ENCODE data around the gene SLC2A11.
A peak's percentile ranks its signal among the peaks of the same experiment; 100 is the strongest.

SLC2A11 gene, protein sequence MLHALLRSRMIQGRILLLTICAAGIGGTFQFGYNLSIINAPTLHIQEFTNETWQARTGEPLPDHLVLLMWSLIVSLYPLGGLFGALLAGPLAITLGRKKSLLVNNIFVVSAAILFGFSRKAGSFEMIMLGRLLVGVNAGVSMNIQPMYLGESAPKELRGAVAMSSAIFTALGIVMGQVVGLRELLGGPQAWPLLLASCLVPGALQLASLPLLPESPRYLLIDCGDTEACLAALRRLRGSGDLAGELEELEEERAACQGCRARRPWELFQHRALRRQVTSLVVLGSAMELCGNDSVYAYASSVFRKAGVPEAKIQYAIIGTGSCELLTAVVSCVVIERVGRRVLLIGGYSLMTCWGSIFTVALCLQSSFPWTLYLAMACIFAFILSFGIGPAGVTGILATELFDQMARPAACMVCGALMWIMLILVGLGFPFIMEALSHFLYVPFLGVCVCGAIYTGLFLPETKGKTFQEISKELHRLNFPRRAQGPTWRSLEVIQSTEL

GRCh38 chr22:23857606-23858483 lies at the start of gene SLC2A11:
SLC2A11 (plus strand) TSS chr22:23857875; CDS start chr22:23858000, 125 bp downstream.
- DNase-seq: peak; percentile 95 to 98

DNA sequence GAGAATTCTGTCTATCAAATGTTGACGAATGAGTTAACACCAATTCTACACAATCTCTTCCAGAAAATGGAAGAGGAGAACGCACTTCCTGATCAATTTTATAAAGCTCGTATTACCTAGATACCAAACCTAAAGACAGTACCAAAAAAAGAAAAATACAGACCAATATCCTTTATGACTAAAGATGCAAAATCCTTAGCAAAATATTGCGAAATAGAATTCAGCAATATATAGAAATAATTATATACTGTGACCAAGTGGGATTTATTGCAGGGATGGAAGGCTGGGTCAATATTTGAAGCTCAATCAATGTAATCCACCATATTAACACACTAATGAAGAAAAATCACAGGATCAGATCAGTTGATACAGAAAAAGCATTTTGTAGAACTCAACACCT lies 45.3 kb upstream of the SLC2A11 start:
- DNase-seq: no peak

- no peak for DNase-seq
These were observed 42.0 kb upstream of the SLC2A11 start for GRCh38 chr22:23815541-23816155.

DNA sequence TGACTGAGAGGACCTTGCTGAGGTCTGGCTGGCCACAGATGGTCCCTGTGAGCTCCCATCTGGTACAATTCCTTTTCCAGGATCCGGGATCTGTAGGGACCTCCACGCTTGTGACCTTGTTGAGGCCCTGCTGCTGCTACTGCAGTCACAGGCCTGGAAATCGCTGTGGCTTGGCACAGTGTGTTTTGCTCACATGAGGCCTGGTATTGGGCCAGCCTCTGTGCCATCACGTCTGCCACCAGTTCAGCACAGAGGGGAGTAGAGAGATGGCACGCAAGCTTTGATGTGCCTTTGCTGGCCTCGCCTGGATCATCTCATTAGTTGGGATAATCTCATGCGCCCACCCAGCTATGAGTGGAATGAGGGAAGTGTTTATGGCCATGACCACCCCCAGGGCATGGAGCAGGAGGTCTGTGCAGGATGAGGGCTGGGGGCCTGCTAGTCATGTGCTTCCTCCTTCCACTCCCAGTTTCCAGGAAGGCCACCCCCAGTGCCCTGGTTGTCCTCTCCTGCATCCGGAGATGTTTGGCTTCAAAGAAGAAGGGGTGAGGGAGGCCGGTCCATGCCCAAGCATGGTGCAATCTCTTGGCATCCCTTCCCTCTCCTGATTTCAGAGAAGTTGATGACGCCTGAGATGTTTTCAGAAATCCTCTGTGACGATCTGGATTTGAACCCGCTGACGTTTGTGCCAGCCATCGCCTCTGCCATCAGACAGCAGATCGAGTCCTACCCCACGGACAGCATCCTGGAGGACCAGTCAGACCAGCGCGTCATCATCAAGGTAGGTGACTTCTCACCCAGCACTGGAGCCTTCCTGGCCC lies 41.3 kb upstream of the SLC2A11 start:
- no peak for DNase-seq

GRCh38 chr22:23817146-23817545 lies 40.5 kb upstream of the SLC2A11 start:
- no peak for DNase-seq

- DNase-seq: no peak
These were observed 39.1 kb upstream of the SLC2A11 start for GRCh38 chr22:23818541-23818940.

GRCh38 chr22:23820748-23821211 lies 36.9 kb upstream of the SLC2A11 start:
- no peak for DNase-seq

GRCh38 chr22:23822101-23822671 lies 35.5 kb upstream of the SLC2A11 start:
- DNase-seq: no peak

DNA sequence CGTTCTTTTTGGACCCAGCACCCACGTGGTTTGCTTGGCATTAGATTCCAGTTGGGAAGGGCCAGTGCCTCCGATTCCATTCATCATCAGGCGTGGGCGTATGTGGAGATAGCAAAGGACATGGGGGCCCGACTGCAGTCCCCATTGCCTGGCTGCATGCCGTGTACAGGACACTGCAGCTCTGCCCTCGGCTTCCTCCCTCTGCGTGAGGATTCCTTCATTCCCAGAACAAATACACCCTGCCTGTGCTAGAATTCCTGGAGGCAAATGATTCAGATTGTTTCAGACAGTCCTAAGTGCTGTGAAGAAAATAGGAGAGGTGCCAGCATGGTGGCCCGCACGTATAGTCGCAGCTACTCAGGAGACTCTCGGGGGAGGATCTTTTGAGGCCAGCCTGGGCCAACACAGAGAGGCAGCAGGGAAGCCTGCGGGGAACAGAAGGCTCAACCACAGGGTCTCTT lies 34.3 kb upstream of the SLC2A11 start:
- no peak for DNase-seq

DNA sequence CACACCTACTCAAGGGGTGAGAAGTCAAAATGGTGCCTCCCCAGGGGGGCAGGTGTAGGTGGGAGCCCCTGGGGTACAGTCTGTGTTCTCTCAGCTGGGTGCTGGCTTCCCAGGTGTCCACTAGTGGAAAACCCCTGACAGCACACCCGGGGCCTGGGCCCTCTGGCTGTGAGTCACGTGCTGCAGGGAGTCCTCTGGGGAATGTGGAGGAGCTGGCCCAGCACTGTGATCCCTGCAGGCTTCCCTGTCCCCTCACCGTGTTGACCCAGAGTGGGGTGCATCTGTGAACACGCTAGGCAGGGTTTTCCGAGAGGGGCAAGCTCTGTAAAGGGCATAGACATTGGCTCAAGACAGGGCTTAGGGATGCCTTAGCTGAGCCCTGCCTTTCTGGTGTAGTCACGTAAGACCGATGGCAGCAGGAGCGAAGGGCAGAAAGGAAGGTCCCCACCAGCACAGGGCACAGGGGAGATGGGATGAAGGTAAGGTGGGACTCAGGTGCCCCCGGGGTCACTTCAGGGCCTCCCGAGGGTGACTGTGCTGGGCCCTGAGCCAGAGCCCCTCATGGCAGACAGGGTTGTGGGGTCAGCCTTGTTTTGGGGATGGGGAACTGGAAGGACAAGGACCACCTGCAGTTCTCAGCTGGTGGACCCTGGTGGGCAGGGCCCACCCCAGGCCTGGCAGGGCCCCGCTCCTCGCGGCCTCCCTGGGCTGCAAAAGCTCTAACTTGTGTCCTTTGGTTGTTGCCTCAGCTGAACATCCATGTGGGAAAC lies 33.0 kb upstream of the SLC2A11 start:
- no peak for DNase-seq

DNA sequence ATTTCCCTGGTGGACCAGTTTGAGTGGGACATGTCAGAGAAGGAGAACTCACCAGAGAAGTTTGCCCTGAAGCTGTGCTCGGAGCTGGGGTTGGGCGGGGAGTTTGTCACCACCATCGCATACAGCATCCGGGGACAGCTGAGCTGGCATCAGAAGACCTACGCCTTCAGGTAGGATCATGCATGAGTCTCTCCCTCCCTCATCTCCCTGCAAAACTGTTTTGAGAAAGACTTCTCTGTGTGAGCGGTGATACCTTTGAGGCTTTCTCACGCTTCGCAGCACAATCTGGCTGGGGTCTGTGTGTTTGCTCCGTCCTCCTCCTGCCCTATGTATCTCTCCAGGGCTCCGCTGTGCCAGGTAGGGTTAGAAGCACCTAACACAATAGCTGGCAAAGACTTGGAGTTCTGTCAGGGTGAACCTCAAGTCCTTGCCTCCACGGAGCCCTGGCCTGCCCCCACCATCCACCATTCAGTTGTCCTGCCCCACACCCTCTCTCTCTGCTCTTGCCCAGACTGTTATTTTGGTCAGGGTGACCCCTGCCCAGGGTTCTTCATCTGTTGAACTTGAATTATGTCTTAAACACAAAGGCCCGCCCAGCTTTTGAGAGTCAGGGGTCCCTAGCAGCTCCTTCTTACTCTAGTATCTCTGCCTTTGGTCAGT lies 32.3 kb upstream of the SLC2A11 start:
- DNase-seq: no peak

DNA sequence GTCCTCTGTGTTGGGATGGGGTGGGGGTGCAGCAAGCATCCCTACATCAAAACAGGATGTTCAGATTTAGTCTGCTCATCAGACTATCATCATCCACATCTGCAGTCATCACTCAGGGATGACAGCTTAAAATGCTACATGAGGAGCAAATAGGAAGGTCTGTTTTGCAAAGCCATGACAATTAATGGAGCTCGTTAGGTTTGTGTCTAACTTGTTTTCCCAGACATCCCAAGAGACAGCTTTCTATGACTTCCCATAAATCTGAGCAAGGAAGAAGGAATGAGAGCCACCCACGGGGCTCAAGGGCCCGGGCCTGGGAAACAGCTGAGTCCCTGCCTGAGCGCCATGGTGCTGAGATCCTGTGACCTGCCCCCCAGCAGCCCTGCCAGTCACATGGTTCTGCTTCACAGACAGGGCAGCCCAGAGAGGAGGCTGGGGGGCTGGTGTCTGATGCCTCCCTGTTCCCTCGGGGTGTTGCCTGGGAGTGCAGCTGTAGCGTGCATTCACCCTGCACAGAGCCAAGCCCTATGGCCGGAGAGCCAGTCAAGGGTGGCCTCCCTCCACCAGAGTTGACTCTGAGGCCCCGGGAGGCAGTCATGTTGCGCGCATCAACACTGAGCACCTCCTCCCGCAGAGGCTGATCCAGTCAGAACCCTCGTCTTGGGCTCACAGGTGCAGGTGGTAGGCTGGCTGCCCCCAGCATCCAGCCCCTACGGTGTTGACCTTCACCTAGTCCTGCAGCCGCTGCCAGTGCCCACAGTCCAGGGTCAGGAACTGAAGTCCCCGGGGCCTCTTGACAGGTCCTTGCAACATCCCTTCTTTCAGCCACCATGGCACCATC lies 30.9 kb upstream of the SLC2A11 start:
- no peak for DNase-seq

- DNase-seq: no peak
These were observed 30.2 kb upstream of the SLC2A11 start for GRCh38 chr22:23827351-23827995.

DNA sequence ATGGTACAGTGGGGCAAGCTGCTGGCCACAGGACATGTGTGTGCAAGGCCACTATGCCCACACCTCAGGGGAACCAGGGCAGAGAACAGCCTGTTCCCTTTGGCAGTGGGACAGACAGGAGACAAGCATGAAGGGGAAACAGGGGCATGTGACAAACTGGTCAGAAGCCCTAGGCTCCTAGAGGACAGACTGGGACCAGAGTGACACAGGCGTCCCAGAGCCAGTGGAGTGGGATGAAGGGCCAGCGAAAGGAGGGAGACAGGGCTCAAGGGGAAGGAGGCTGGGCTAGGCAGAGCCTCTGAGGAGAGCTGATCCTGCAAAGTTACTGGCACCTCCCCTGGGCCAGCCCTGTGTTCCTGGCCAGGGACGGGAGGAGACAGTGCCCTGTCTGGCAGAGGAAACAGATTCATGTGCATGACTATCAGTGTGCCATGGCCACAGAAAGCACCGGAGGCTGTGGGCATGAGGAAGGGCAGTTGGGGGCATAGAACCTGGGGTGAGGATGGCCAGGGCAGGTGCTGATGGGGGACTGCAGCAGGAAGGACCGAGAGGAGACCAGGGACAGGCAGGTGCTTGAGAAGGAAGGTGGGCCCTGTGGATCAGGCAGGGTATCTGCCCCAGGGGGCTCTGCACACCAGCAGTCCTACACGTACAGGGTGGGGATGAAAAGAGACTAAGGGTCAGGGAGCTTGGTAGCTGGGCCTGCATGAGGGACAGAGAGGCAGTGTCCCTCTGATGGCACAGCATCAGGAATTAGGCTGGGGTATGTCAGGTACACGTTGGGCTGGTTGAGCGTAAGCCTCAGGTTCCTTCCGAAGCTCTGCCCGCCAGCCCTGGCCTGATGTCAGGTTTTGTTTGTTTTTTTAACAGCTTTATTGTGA lies 28.6 kb upstream of the SLC2A11 start:
- DNase-seq: no peak

DNA sequence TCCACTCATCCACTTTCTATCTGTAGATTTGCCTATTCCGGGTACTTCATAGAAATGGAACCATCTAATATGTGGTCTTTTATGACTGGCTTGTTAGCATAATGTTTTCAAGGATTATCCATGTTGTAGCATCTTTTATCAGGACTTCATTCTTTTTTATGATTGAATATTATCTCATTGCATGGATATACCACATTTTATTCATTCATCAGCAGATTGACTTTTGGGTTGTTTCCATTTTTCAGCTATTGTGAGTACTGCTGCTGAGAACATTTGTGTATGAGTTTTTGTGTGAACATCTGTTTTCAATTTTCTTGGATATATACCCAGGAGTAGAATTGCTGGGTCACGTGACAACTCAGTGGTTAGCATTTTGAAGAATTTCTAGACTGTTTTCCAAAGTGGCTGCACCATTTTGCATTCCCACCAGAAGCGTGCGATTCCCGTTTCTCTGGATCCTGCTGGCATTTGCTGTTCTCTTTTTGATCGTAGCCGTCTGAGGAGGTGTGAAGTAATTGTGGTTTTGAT lies 27.8 kb upstream of the SLC2A11 start:
- no peak for DNase-seq

GRCh38 chr22:23831261-23831660 lies 26.4 kb upstream of the SLC2A11 start:
- no peak for DNase-seq

DNA sequence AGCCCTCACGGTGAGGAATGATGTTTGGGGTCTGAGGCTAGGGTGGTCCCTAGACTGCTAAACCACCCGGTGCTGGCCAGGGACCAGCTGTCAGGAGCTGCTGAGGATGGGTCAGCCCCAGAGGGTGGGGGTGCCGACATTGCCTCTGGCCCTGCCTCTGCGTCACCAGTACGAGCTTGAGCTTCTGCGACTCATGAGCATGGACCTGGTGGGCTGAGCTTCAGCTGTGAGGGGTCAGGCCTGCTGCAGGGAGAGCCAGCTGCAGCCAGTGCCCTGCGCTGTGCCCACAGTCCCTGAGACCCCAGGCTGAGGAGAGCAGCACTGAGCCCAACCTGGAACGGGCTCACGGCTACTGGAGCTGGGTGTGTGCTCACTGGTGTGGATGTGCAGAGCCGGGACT lies 25.9 kb upstream of the SLC2A11 start:
- no peak for DNase-seq
